Astrocyte (in vitro differentiated cells and primary cell): Measurements from ENCODE around the gene ADD1.

Experiments
- CTCF ChIP-seq: IDR thresholded peaks from 2 replicates; pipeline ENCODE4 v1.5.1; 2011; ENCODE audit warnings: low read depth, mild to moderate bottlenecking, inconsistent platforms, low read length, moderate library complexity; ENCODE audit not compliant: insufficient read depth
- EZH2 ChIP-seq: IDR thresholded peaks from 2 replicates; pipeline ENCODE4 v1.6.1; 2012; ENCODE audit warnings: mild to moderate bottlenecking, low read length, inconsistent platforms; ENCODE audit not compliant: insufficient read depth

GRCh38 chr4:2871911-2872310, 28.3 kb downstream of the ADD1 start:
- TF ChIP-seq CTCF (no peak), EZH2 (no peak)
